Posterior cingulate gyrus (tissue), 11 donors: Measurements from ENCODE around the gene CNTNAP2.
A peak's percentile ranks its signal among the peaks of the same experiment; 100 is the strongest.
"Not testable (repeated sequence)": the region's sequence is repeated elsewhere in the genome, so short reads cannot be mapped to it uniquely, and the experiment has no call there.

ENCODE experiments used
- DNase-seq, 10 donors: peaks; one replicate each; pipeline versions ENCODE4 v3.0.0 to v3.0.0-alpha.2; 2020 to 2021; ENCODE audit warnings: mixed read lengths in 3 of 10
- intact Hi-C: fragments of 100-400 bp; cut with DNase I; formaldehyde crosslinking; loops from one replicate; pipeline ENCODE4 v1.15.1; 2023

CNTNAP2 gene

GRCh38 chr7:147060070-147060469 is 943.5 kb downstream of the CNTNAP2 start:
- DNase-seq: no peak
- intact Hi-C loops: no loop called here

DNA sequence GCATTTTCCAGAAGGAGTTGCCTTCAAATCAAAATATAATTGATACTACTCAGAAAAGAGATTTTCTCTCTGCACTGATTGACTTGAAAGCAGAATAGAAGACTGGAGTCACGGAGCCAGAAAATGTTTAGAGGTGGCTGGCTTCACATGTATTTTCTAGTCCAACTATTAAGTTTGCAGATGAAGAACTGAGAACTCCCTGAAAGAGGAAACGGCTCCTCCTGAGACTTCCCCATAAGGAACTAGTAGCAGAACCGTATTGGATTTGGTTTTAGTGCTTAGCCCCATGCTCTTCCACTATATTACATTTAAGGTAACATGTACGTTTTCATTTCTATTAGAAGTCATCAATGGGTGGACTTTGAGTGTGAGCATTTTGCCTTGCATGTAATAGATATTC is 946.3 kb downstream of the CNTNAP2 start:
- no peak for DNase-seq
- intact Hi-C loops: no loop called here

- intact Hi-C loops: no loop called here
Observed at GRCh38 chr7:147068842-147069241, 952.2 kb downstream of the CNTNAP2 start.

GRCh38 chr7:147069771-147070170 is 953.2 kb downstream of the CNTNAP2 start:
- no peak for DNase-seq
- intact Hi-C loops: no loop called here

More at GRCh38 chr7:147068842-147069241, 952.2 kb downstream of the CNTNAP2 start:
- no peak for DNase-seq

- intact Hi-C loops: no loop called here
- no peak for DNase-seq
Observed at GRCh38 chr7:147070886-147071285, 954.3 kb downstream of the CNTNAP2 start.

GRCh38 chr7:147071536-147071935 is 954.9 kb downstream of the CNTNAP2 start:
- DNase-seq: no peak

DNA sequence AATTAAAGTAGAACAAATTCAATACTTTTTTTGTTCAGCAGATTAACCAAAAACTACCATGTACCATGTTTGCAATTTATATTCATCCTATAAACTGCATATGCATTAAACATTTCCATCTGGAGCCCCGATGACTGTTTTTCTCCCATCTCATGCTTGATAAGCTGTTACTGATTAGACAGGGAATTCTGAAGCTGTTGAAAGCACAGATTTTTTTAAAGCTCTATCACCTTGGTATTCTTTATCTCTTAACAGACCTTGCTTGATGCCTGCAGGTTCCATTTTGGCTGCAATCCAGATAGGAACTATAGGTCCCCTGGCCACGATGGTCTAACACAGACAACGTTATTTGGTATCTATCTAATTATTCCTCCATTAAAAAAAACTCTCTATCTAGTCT is 961.7 kb downstream of the CNTNAP2 start:
- intact Hi-C loops: no loop called here
- DNase-seq: no peak

More at GRCh38 chr7:147071536-147071935, 954.9 kb downstream of the CNTNAP2 start:
- intact Hi-C loops: no loop called here

GRCh38 chr7:147079083-147079482 is 962.5 kb downstream of the CNTNAP2 start:
- intact Hi-C loops: no loop called here
- DNase-seq: no peak

GRCh38 chr7:147079921-147080420 is 963.4 kb downstream of the CNTNAP2 start:
- intact Hi-C loops: no loop called here
- DNase-seq: no peak

- intact Hi-C loops: no loop called here
- no peak for DNase-seq
Observed at GRCh38 chr7:147081117-147081516, 964.5 kb downstream of the CNTNAP2 start.

GRCh38 chr7:147089051-147089461 is 972.5 kb downstream of the CNTNAP2 start:
- DNase-seq: no peak
- intact Hi-C loops: no loop called here

DNA sequence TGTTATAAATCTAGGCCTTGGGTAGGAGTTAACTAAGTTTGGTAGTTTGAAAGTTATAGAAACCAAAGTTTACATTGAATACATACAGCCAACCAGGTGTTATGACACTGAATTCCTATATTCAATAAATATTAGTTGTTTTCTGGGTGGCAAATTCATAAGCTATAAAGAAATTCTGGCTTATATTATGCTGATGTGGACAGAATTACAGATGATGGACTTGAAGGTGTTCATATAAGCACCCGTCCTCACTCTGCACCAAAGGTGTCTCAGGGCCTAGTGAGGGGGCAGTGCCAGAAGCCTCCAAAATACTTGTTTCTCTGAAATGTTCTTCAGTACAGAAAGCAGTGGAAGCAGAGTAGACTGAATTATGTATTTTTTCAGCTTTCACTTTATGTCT is 973.0 kb downstream of the CNTNAP2 start:
- no peak for DNase-seq
- intact Hi-C loops: no loop called here

GRCh38 chr7:147096629-147097028 is 980.0 kb downstream of the CNTNAP2 start:
- no peak for DNase-seq
- intact Hi-C loops: no loop called here

GRCh38 chr7:147103224-147103623 is 986.6 kb downstream of the CNTNAP2 start:
- DNase-seq: no peak
- intact Hi-C loops: no loop called here

DNA sequence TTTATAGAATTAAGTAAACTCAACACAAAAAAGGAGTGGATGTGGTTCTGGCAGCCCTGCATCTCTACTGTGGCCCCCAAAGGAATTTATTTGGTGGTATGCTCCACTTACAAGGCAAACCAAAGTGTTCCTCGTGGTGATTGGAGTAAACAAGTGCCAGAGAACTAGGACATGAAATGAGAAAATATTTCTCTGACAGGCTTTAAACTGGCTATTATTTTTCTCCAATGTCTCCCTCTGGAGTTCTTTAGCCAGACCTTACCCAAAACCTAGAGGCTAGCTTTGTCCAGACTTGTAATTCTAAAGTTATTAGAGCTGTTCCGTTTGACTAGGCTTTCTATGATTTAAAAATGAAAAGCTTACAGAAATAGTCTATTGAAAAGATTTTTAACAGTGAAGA is 990.1 kb downstream of the CNTNAP2 start:
- DNase-seq: no peak
- intact Hi-C loops: no loop called here

- DNase-seq, intact Hi-C loops: not testable (repeated sequence)
Observed at GRCh38 chr7:147114525-147114924, 997.9 kb downstream of the CNTNAP2 start.

GRCh38 chr7:147136352-147136751 is 1019.8 kb downstream of the CNTNAP2 start:
- DNase-seq: no peak
- intact Hi-C loops: no loop called here

DNA sequence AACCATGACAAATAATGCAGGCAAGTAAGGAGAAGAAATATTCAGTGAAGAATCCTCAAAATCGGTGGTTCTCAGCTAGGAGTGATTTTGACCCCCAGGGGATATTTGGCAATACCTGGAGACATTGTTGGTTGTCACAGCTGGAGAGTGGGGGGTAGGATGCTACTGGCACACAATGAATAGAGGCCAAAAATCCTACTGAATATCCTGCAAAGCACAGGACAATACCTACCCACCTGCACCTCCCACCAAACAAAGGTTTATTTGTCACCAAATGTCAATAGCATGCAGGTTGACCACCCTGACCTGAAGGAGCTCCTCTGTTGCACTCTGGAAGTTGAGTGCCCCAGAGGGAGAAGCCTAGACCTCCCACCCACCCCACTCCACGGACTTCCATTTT is 1028.6 kb downstream of the CNTNAP2 start:
- no peak for DNase-seq
- intact Hi-C loops: no loop called here

DNA sequence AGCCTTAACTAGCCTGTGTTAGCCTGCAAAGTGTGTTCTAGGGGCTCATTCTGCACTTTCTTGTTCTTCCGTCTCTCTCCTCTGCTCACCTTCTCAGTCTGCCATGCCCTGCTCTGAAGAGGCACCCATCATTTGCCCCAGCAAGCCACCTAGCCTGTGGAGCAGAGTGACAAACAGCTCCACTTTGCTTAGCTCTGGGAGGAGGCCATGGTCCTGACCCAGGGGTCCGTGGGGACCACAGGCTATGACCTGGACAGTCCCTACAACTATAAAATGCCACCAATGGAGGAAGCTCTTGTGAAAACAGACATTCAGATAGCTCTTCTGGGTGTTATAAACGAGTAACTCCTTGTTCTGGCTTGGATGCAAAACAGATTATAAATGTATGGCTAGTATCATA is 1029.6 kb downstream of the CNTNAP2 start:
- intact Hi-C loops: no loop called here
- DNase-seq: peak in 2 of 10 donors; percentile 67 to 74

DNA sequence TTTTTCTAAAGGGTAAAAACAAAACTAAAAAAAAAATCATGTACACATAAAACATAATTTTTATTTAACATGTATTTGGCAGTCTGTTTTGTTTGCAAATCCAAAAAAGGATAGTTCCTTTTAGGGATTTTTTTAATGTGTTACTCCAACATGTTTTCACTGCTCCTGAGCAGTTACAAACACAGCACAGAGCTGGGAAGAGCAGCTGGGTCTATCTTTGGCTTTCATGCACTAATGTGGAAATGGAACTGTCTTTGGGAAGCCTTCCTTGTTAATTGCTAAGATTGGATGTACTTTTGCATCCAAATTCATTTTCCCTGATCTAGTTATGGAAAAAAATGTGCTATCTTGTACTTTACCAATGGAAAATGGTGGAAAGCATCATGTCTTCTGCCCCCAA is 1035.1 kb downstream of the CNTNAP2 start:
- intact Hi-C loops: no loop called here
- DNase-seq: no peak

GRCh38 chr7:147153571-147153970 is 1037.0 kb downstream of the CNTNAP2 start:
- intact Hi-C loops: no loop called here
- DNase-seq: no peak

DNA sequence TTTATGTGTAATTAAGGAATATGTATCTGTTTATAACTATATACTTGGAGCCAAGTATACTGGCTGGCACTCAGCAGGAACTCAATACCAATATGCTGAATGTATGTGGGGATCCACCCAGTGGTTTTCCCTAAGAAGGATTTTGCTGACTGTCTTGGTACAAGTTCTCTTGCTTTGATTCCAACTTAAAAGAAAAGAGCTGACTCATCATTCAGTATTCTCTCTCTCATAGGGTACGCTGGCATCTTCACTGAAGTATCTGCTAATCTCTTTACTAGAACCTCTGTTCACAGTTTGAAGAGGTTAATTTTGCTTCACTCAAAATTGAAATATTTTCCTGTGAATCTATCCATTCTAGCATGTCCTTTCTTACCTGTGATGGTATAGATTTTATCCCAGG is 1044.8 kb downstream of the CNTNAP2 start:
- intact Hi-C loops: no loop called here

GRCh38 chr7:147170341-147171012 is 1053.9 kb downstream of the CNTNAP2 start:
- intact Hi-C loops: no loop called here
- peak in 2 of 10 donors; percentile 58 to 62 for DNase-seq

More for the DNA sequence above, 1044.8 kb downstream of the CNTNAP2 start:
- DNase-seq: no peak
